ENCODE data around the gene TMBIM1.

The TMBIM1 gene, protein sequence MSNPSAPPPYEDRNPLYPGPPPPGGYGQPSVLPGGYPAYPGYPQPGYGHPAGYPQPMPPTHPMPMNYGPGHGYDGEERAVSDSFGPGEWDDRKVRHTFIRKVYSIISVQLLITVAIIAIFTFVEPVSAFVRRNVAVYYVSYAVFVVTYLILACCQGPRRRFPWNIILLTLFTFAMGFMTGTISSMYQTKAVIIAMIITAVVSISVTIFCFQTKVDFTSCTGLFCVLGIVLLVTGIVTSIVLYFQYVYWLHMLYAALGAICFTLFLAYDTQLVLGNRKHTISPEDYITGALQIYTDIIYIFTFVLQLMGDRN

GRCh38 chr2:218292048-218293014 lies at the start of gene TMBIM1:
Gene TMBIM1, minus strand, starts transcription at chr2:218292503. Its CDS starts 10,362 bp downstream, at chr2:218282141.
- peak; percentile 59 for DNase-seq (ENCODE audit: low read depth, low spot score)
- TF ChIP-seq, protein P1, sequence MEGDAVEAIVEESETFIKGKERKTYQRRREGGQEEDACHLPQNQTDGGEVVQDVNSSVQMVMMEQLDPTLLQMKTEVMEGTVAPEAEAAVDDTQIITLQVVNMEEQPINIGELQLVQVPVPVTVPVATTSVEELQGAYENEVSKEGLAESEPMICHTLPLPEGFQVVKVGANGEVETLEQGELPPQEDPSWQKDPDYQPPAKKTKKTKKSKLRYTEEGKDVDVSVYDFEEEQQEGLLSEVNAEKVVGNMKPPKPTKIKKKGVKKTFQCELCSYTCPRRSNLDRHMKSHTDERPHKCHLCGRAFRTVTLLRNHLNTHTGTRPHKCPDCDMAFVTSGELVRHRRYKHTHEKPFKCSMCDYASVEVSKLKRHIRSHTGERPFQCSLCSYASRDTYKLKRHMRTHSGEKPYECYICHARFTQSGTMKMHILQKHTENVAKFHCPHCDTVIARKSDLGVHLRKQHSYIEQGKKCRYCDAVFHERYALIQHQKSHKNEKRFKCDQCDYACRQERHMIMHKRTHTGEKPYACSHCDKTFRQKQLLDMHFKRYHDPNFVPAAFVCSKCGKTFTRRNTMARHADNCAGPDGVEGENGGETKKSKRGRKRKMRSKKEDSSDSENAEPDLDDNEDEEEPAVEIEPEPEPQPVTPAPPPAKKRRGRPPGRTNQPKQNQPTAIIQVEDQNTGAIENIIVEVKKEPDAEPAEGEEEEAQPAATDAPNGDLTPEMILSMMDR (IDR thresholded peaks at IDR 0.05; ENCODE audit: low read depth, low read length), result peak; percentile 54
- peak within 1 kb of the TSS; percentile 77 for H3K4me3 ChIP-seq (ENCODE audit: low read depth, low read length)
- in situ Hi-C loops (cut with HindIII; ENCODE audit: low sequenced_read_pairs), result no loop called here

GRCh38 chr2:218341381-218341780 lies 49.1 kb upstream of the TMBIM1 start:
- in situ Hi-C loops (cut with HindIII; ENCODE audit: low sequenced_read_pairs), result no loop called here
- DNase-seq (ENCODE audit: low read depth, low spot score), result no peak
- H3K4me3 ChIP-seq (ENCODE audit: low read depth, low read length), result no peak overlapping the region
- TF ChIP-seq, protein P1 (IDR thresholded peaks at IDR 0.05; ENCODE audit: low read depth, low read length), result no peak

- DNase-seq (ENCODE audit: low read depth, low spot score), result no peak
- no peak overlapping the region for H3K4me3 ChIP-seq (ENCODE audit: low read depth, low read length)
- TF ChIP-seq, protein P1 (IDR thresholded peaks at IDR 0.05; ENCODE audit: low read depth, low read length), result no peak
- in situ Hi-C loops (cut with HindIII; ENCODE audit: low sequenced_read_pairs), result no loop called here
These were observed 48.4 kb upstream of the TMBIM1 start for GRCh38 chr2:218340656-218341055.

- in situ Hi-C loops (cut with HindIII; ENCODE audit: low sequenced_read_pairs), result no loop called here
- TF ChIP-seq, protein P1 (IDR thresholded peaks at IDR 0.05; ENCODE audit: low read depth, low read length), result no peak
- no peak for DNase-seq (ENCODE audit: low read depth, low spot score)
- H3K4me3 ChIP-seq (ENCODE audit: low read depth, low read length), result no peak overlapping the region
These were observed 42.2 kb upstream of the TMBIM1 start for GRCh38 chr2:218334531-218334930.

- in situ Hi-C loops (cut with HindIII; ENCODE audit: low sequenced_read_pairs), result no loop called here
These were observed 40.8 kb upstream of the TMBIM1 start for GRCh38 chr2:218332920-218333645.

More at GRCh38 chr2:218332920-218333645, 40.8 kb upstream of the TMBIM1 start:
- DNase-seq (ENCODE audit: low read depth, low spot score), result no peak
- H3K4me3 ChIP-seq (ENCODE audit: low read depth, low read length), result no peak overlapping the region
- TF ChIP-seq, protein P1 (IDR thresholded peaks at IDR 0.05; ENCODE audit: low read depth, low read length), result no peak

All from astrocyte of the spinal cord (primary cell).